Body of pancreas (tissue), 4 donors: ENCODE results near the gene SLC11A2. TPM values are rescaled to one million over a fixed set of nuclear protein-coding genes. Genes with fewer than 3 reads are reported as not detected.

Source experiments
- ATAC-seq: fragments of 150-250 bp; one replicate; pipeline ENCODE4 v1.9.1; 2016
- DNase-seq, 4 donors: peaks; one replicate each; pipeline ENCODE4 v3.0.0-alpha.2; 2019
- H3K27ac ChIP-seq, 4 donors: fragments of 200-600 bp; sonication (generic); 1 replicate in 3 of 4; 2 replicates in 1 of 4; pipeline versions ENCODE4 v1.5.1 to v1.6.1; 2016 to 2019; ENCODE audit warnings: mild to moderate bottlenecking in 1 of 4, mixed read lengths in 1 of 4, moderate library complexity in 1 of 4
- H3K27me3 ChIP-seq, 2 donors: fragments of 200-600 bp; sonication (generic); one replicate each; pipeline ENCODE4 v1.6.0; 2016; ENCODE audit warnings: mild to moderate bottlenecking in 1 of 2
- H3K36me3 ChIP-seq, 2 donors: fragments of 200-600 bp; sonication (generic); replicated peaks in 1 of 2; 2 replicates each; pipeline ENCODE4 v1.5.1; 2016; ENCODE audit warnings: low read depth in 2 of 2; ENCODE audit not compliant: insufficient read depth in 1 of 2
- H3K4me1 ChIP-seq: fragments of 200-600 bp; sonication (generic); one replicate; pipeline ENCODE4 v1.6.0; 2016
- H3K4me3 ChIP-seq, 2 donors: fragments of 200-600 bp; sonication (generic); 1 replicate in 1 of 2; 2 replicates in 1 of 2; pipeline ENCODE4 v1.5.1; 2016 to 2019
- H3K9me3 ChIP-seq, 3 donors: fragments of 200-600 bp; sonication (generic); 1 replicate in 2 of 3; 2 replicates in 1 of 3; pipeline ENCODE4 v1.5.1; 2016
- CTCF ChIP-seq, 7 experiments: fragments of 450-650 bp in 4 of 7; fragments of 200-600 bp in 3 of 7; sonication (generic) in 3 of 7; IDR thresholded peaks; one replicate each; pipeline ENCODE4 v1.5.1; 2016 to 2019; ENCODE audit warnings: antibody characterized with exemption in 7 of 7
- POLR2A ChIP-seq, 3 donors: fragments of 450-650 bp; IDR thresholded peaks; one replicate each; pipeline ENCODE4 v1.6.1; 2016; ENCODE audit warnings: antibody characterized with exemption in 3 of 3, mild to moderate bottlenecking in 2 of 3
- WGBS, 2 donors: methylation state at CpG; one replicate each; pipeline ENCODE4 v1.1.5; 2017; 5-methylcytosine and 5-hydroxymethylcytosine counted together
- intact Hi-C: fragments of 100-400 bp; cut with DNase I; formaldehyde crosslinking; loops from one replicate; pipeline ENCODE4 v1.15.1; 2023
- total RNA-seq, 2 donors: library from RNA; depleted of rRNA; stranded (reverse); fragments of >200 nt; gene quantifications; one replicate each; pipeline ENCODE4 v1.1.0, GENCODE V29; 2016

Gene SLC11A2
- total RNA-seq, 2 donors from 2014 or later, result 53.2 to 55.0 TPM

GRCh38 chr12:51023625-51024382 is 2.4 kb downstream of the SLC11A2 start:
- H3K27me3 ChIP-seq, result no peaks in the 10 kb centered on the region
- DNase-seq, result no peak
- H3K36me3 ChIP-seq, result no peaks in the 10 kb centered on the region
- no peak for ATAC-seq
- no peak for TF ChIP-seq POLR2A (IDR thresholded peaks at IDR 0.05)
- no peak for TF ChIP-seq CTCF (IDR thresholded peaks at IDR 0.05)
- peaks cover 56% of the 10 kb centered on the region for H3K4me1 ChIP-seq
- intact Hi-C loops, result no loop called here
- no peak overlapping the region for H3K4me3 ChIP-seq
- peak overlapping the region; percentile 96 to 99 (median 96) for H3K27ac ChIP-seq
- 29% methylated on average over 4 of the region's 4 CpGs for WGBS, 2 donors
- no peaks in the 10 kb centered on the region for H3K9me3 ChIP-seq

- Histone ChIP-seq H3K27ac (peak overlapping the region in 2 of 4 donors; percentile 7 to 96), H3K27me3 (no peaks in the 10 kb centered on the region), H3K36me3 (no peaks in the 10 kb centered on the region), H3K4me1 (peaks cover 59% of the 10 kb centered on the region), H3K9me3 (no peaks in the 10 kb centered on the region), H3K4me3 (no peak overlapping the region)
- TF ChIP-seq CTCF (IDR thresholded peaks at IDR 0.05) (no peak), POLR2A (IDR thresholded peaks at IDR 0.05) (no peak)
- intact Hi-C loops, result no loop called here
- 9 to 14% methylated on average over 1 of the region's 1 CpG for WGBS, 2 donors
- no peak for DNase-seq
- no peak for ATAC-seq
Observed at GRCh38 chr12:51021694-51022093, 4.5 kb downstream of the SLC11A2 start.

- intact Hi-C loops, result no loop called here
- Histone ChIP-seq H3K9me3 (no peaks in the 10 kb centered on the region), H3K27me3 (no peaks in the 10 kb centered on the region), H3K4me3 (no peak overlapping the region), H3K27ac (no peak overlapping the region), H3K4me1 (peaks cover 54% of the 10 kb centered on the region), H3K36me3 (no peaks in the 10 kb centered on the region)
- TF ChIP-seq POLR2A (IDR thresholded peaks at IDR 0.05) (no peak), CTCF (IDR thresholded peaks at IDR 0.05) (no peak)
- ATAC-seq, result no peak
- DNase-seq, result no peak
- 83 to 87% methylated on average over 7 of the region's 7 CpGs for WGBS, 2 donors
Observed at GRCh38 chr12:51020448-51021182, 5.6 kb downstream of the SLC11A2 start.

GRCh38 chr12:51019927-51020326 is 6.3 kb downstream of the SLC11A2 start:
- Histone ChIP-seq H3K4me1 (peaks cover 48% of the 10 kb centered on the region), H3K36me3 (no peaks in the 10 kb centered on the region), H3K4me3 (no peak overlapping the region), H3K27me3 (no peaks in the 10 kb centered on the region), H3K9me3 (no peaks in the 10 kb centered on the region), H3K27ac (no peak overlapping the region)
- DNase-seq, result no peak
- ATAC-seq, result no peak
- TF ChIP-seq POLR2A (IDR thresholded peaks at IDR 0.05) (no peak), CTCF (IDR thresholded peaks at IDR 0.05) (no peak)
- WGBS, 2 donors, result 78 to 81% methylated on average over 2 of the region's 2 CpGs
- intact Hi-C loops, result no loop called here
